ENCODE measurements around the gene CCDC107.

DNA sequence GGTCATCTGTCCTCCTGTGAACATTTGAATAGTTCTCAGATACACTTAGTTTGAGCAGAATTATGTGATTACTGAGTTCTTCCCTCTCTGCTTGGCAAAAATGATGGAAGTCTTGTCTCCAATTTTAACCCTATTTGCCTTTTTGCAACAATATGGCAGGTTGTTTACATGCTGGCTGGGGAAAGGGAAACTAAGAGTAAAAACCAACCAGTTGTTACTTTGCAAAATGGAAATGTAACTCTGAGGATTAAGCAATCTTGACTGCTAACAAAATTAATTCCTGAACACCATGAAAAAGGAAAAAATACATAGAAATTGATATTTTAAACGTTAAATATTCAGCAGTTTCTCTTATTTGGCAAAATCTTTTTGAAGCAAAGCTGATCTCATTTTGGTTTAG lies 18.5 kb upstream of the CCDC107 start:
- TF ChIP-seq, protein P1, sequence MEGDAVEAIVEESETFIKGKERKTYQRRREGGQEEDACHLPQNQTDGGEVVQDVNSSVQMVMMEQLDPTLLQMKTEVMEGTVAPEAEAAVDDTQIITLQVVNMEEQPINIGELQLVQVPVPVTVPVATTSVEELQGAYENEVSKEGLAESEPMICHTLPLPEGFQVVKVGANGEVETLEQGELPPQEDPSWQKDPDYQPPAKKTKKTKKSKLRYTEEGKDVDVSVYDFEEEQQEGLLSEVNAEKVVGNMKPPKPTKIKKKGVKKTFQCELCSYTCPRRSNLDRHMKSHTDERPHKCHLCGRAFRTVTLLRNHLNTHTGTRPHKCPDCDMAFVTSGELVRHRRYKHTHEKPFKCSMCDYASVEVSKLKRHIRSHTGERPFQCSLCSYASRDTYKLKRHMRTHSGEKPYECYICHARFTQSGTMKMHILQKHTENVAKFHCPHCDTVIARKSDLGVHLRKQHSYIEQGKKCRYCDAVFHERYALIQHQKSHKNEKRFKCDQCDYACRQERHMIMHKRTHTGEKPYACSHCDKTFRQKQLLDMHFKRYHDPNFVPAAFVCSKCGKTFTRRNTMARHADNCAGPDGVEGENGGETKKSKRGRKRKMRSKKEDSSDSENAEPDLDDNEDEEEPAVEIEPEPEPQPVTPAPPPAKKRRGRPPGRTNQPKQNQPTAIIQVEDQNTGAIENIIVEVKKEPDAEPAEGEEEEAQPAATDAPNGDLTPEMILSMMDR (conservative IDR thresholded peaks at IDR 0.05 in 1 of 2, IDR thresholded peaks at IDR 0.05 in 1 of 2; ENCODE audit: low read depth in 1 of 2, low read length in 2 of 2), result no peak
- TF ChIP-seq EZH2 (IDR thresholded peaks at IDR 0.05; ENCODE audit: low read length, missing control alignments), result no peak

All from fibroblast of lung (primary cell).